Anterior cingulate cortex (tissue), 58 donors: ENCODE results near the gene TMF1.

Experiments
- DNase-seq, 58 donors: peaks; one replicate each; lab custom pipeline; 2025; lab: John Stamatoyannopoulos, UW

The TMF1 gene

GRCh38 chr3:68986496-68987208, 65.5 kb downstream of the TMF1 start:
- no peak for DNase-seq

GRCh38 chr3:68985146-68985790, 66.9 kb downstream of the TMF1 start:
- DNase-seq = no peak

GRCh38 chr3:68984011-68984530, 68.1 kb downstream of the TMF1 start:
- DNase-seq = no peak

GRCh38 chr3:68977486-68978167, 74.5 kb downstream of the TMF1 start:
- DNase-seq = no peak

GRCh38 chr3:68974711-68975110, 77.4 kb downstream of the TMF1 start:
- DNase-seq = no peak

GRCh38 chr3:68973639-68974038, 78.5 kb downstream of the TMF1 start:
- DNase-seq = no peak

- DNase-seq = peak in 54 of 58 donors; percentile 4 to 79 (median 49)
These were observed 79.7 kb downstream of the TMF1 start for GRCh38 chr3:68972358-68972979.
